ENCODE results near the gene CCN2.

CCN2 gene, protein sequence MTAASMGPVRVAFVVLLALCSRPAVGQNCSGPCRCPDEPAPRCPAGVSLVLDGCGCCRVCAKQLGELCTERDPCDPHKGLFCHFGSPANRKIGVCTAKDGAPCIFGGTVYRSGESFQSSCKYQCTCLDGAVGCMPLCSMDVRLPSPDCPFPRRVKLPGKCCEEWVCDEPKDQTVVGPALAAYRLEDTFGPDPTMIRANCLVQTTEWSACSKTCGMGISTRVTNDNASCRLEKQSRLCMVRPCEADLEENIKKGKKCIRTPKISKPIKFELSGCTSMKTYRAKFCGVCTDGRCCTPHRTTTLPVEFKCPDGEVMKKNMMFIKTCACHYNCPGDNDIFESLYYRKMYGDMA

GRCh38 chr6:131950767-131951575 is at the start of gene CCN2:
CCN2 (minus strand) TSS chr6:131951372; CDS start chr6:131951172, 200 bp downstream.
- ChIA-PET CTCF (interaction anchor here (0.6 to 2.3 kb wide), 7 partner anchors 9 to 267 kb away, joined by 3 to 7 read pairs (median 5); no protein-coding TSS in a partner anchor), POLR2A (interaction anchor here (0.6 to 1.6 kb wide), 6 partner anchors 9 to 310 kb away, joined by 3 to 9 read pairs (median 3); no protein-coding TSS in a partner anchor)
- TF ChIP-seq SUZ12 (IDR thresholded peaks at IDR 0.05) = no peak
- TF ChIP-seq HDGF (IDR thresholded peaks at IDR 0.05; ENCODE audit: borderline replicate concordance) = no peak
- peak; percentile 70 for TF ChIP-seq ARNT (IDR thresholded peaks at IDR 0.05)
- peak; percentile 85; the same call in 1 of the 2 replicates for TF ChIP-seq LEF1 (IDR thresholded peaks at IDR 0.05; ENCODE audit: borderline replicate concordance)
- no peak for TF ChIP-seq SP1 (IDR thresholded peaks at IDR 0.05)
- peak; percentile 75 for DNase-seq (ENCODE audit: extremely low spot score)

DNA sequence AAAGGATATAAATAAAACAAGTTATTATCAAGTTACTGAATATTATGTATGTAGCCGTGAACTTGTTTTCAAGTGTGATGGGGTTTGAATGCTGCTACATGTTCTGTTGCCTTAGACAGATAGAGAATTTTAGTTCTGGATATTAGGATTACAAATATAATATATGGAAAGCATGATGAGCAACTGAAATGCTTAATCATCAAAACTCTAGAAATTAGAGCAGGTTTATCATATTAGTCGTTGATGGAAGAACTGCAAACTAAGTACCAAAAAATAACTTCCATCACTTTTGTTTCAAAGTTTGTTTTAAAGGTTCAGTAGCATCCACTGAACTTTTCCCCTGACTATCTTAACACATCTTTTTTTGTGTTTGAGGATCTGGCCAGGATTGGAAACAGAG is 49.1 kb upstream of the CCN2 start:
- DNase-seq (ENCODE audit: extremely low spot score) = no peak
- no peak for TF ChIP-seq BHLHE40 (IDR thresholded peaks at IDR 0.05; ENCODE audit: borderline replicate concordance)
- TF ChIP-seq CTBP1 (IDR thresholded peaks at IDR 0.05; ENCODE audit: borderline replicate concordance) = no peak
- TF ChIP-seq SUZ12 (IDR thresholded peaks at IDR 0.05) = no peak
- no peak for TF ChIP-seq L3MBTL2 (conservative IDR thresholded peaks at IDR 0.05)
- no peak for TF ChIP-seq ELF4 (IDR thresholded peaks at IDR 0.05)
- no peak for TF ChIP-seq FOXA1 (IDR thresholded peaks at IDR 0.05)
- no peak for TF ChIP-seq HDGF (IDR thresholded peaks at IDR 0.05; ENCODE audit: borderline replicate concordance)
- TF ChIP-seq FOXK2 (IDR thresholded peaks at IDR 0.05) = no peak
- TF ChIP-seq LEF1 (IDR thresholded peaks at IDR 0.05; ENCODE audit: borderline replicate concordance) = no peak
- TF ChIP-seq NFRKB (IDR thresholded peaks at IDR 0.05) = no peak
- POLR2A ChIA-PET = no interaction called here
- CTCF ChIA-PET = no interaction called here

DNA sequence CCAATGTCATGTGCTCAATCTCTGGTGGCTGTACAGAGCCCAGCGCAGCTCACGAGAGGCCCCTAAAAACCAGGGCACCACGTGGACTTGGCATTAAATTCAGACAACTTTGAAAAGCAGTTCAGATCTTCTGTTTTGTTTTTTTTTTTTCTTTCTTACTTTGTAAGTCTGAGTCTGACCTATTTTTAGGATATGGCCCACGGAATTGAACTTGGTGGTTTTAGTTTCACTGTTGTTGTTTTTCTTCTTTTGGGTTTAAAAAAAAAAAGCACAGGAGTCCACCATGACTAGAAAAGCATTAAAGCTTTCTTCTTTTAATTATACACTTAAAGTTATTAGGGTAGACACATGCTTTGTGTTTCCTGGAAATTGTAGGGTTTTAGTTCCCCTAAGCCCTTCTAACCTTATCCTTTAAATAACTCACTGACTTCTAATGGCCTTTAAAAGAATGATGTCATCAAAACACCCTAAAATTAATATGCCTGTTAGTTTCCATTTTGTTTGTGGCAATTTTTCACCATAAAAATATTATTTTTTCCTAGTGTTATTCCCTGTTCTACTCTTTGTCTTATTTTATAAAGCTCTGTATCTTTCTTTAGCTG is 48.5 kb upstream of the CCN2 start:
- ChIA-PET CTCF (no interaction called here), POLR2A (no interaction called here)
- no peak for TF ChIP-seq CTBP1 (IDR thresholded peaks at IDR 0.05; ENCODE audit: borderline replicate concordance)
- no peak for TF ChIP-seq TARDBP (IDR thresholded peaks at IDR 0.05)
- no peak for TF ChIP-seq L3MBTL2 (conservative IDR thresholded peaks at IDR 0.05)
- no peak for TF ChIP-seq NFRKB (IDR thresholded peaks at IDR 0.05)
- TF ChIP-seq SP1 (IDR thresholded peaks at IDR 0.05) = no peak
- no peak for TF ChIP-seq SUZ12 (IDR thresholded peaks at IDR 0.05)
- no peak for TF ChIP-seq ELF4 (IDR thresholded peaks at IDR 0.05)
- no peak for TF ChIP-seq ZNF384 (IDR thresholded peaks at IDR 0.05)
- no peak for TF ChIP-seq HDGF (IDR thresholded peaks at IDR 0.05; ENCODE audit: borderline replicate concordance)
- TF ChIP-seq FOXA1 (IDR thresholded peaks at IDR 0.05) = no peak
- no peak for TF ChIP-seq FOXK2 (IDR thresholded peaks at IDR 0.05)
- no peak for TF ChIP-seq BHLHE40 (IDR thresholded peaks at IDR 0.05; ENCODE audit: borderline replicate concordance)
- no peak for TF ChIP-seq LEF1 (IDR thresholded peaks at IDR 0.05; ENCODE audit: borderline replicate concordance)
- TF ChIP-seq ARNT (IDR thresholded peaks at IDR 0.05) = no peak
- TF ChIP-seq PKNOX1 (IDR thresholded peaks at IDR 0.05) = no peak
- no peak for DNase-seq (ENCODE audit: extremely low spot score)

DNA sequence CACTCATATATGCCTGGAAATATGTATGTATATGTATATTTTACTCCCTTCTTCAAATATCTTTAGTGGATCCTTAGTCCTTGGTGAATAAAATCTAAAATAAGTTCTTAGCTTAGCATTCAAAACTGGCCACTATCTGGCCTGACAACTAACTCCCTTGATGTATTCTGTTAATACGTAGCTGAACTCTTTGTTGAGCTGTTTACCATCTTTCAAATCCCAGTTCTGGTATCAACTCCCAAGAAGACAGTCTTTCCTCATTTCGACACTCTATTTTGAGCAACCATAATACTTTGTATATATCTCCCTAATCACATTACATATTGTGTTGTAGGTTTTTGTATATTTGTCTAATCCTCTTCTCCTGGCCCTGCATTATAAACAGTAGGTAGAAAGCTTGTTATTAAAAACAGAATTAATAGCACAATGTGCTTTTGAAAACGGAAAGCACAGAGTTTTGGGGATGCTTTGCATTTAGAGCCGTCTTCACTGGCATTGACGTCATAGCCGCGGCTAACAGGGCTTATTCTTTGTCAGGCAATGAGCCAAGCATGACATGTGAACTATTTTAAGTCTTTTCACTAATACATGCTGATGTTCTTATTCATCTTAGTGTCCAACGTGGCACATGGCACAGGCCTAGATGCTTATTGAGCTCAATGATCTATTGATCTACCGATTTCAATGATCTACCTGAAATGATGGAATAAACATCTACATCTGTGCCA is 47.2 kb upstream of the CCN2 start:
- ChIA-PET CTCF (no interaction called here), POLR2A (no interaction called here)
- TF ChIP-seq ELF4 (IDR thresholded peaks at IDR 0.05) (no peak), SUZ12 (IDR thresholded peaks at IDR 0.05) (no peak), LEF1 (IDR thresholded peaks at IDR 0.05; ENCODE audit: borderline replicate concordance) (no peak), NFRKB (IDR thresholded peaks at IDR 0.05) (no peak), ZNF384 (IDR thresholded peaks at IDR 0.05) (no peak), TARDBP (IDR thresholded peaks at IDR 0.05) (no peak), CTBP1 (IDR thresholded peaks at IDR 0.05; ENCODE audit: borderline replicate concordance) (no peak), FOXA1 (IDR thresholded peaks at IDR 0.05) (no peak), L3MBTL2 (conservative IDR thresholded peaks at IDR 0.05) (no peak), FOXM1 (IDR thresholded peaks at IDR 0.05; ENCODE audit: borderline replicate concordance) (no peak), HDGF (IDR thresholded peaks at IDR 0.05; ENCODE audit: borderline replicate concordance) (no peak), PKNOX1 (IDR thresholded peaks at IDR 0.05) (no peak), FOXK2 (IDR thresholded peaks at IDR 0.05) (no peak), SP1 (IDR thresholded peaks at IDR 0.05) (no peak)
- DNase-seq (ENCODE audit: extremely low spot score) = no peak

DNA sequence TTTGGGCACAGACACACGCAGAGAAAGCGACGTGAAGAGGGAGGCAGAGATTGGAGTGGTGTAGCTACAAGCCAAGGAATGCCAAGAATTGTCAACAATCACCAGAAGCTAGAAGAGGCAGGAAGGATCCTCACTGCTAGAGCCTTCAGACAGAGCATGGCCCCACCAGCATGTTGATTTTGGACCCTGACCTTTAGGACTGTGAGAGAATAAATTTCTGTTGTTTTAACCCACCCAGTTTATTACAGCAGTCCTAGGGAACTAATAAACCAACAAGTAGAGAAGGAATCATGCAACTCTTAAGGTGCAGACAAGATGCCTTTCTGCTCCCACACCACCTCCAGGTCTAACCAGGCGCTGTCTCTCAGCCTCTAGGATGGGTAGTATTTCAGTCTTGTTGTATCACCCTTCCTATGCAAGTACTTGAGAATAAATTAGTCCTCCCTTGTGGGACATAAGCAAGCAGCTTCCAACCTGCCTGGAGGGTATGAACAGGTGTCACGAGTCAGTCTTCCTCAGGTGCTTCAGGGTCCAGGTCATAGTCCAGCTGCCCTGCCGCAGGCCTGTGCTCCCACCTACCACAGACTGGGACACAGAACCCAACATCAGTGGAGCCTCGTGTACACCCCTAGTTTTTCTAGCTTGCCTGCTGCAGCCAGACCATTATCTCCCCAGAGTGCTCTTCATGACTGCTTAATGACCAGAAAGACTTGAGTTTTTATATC is 46.4 kb upstream of the CCN2 start:
- DNase-seq (ENCODE audit: extremely low spot score) = no peak
- POLR2A ChIA-PET = no interaction called here
- TF ChIP-seq FOXA1 (IDR thresholded peaks at IDR 0.05) (no peak), NFRKB (IDR thresholded peaks at IDR 0.05) (no peak), SUZ12 (IDR thresholded peaks at IDR 0.05) (no peak), ELF4 (IDR thresholded peaks at IDR 0.05) (no peak), SP1 (IDR thresholded peaks at IDR 0.05) (no peak), BHLHE40 (IDR thresholded peaks at IDR 0.05; ENCODE audit: borderline replicate concordance) (no peak), ZNF384 (IDR thresholded peaks at IDR 0.05) (no peak), HDGF (IDR thresholded peaks at IDR 0.05; ENCODE audit: borderline replicate concordance) (no peak)
- CTCF ChIA-PET = no interaction called here

All from HEK293T (cell line).